HepG2 (cell line): ENCODE data around the gene FAM222A. TPM values are rescaled to one million over a fixed set of nuclear protein-coding genes. Genes with fewer than 3 reads are reported as not detected.

Experiments used
- ATAC-seq: fragments of 200-7000 bp; cut with Tn5 transposase; 3 replicates; pipeline ENCODE4 v1.9.1; 2020; ENCODE audit warnings: mild to moderate bottlenecking, moderate library complexity
- BruUV-seq: library from RNA; stranded (reverse); fragments of 400-500 nt; replicated peaks from 2 replicates; lab custom pipeline; 2021; lab: Mats Ljungman, UMichigan
- CTCF ChIA-PET: fragments of 300-600 bp; formaldehyde crosslinking; extraction: SDS; loops from one replicate; lab custom pipeline; 2021; ENCODE audit warnings: low total read pairs, inconsistent platforms, low intra/inter-chr PET ratio; lab: Yijun Ruan, JAX
- POLR2A ChIA-PET: fragments of 350-600 bp; sonication (Branson Sonifier 250); formaldehyde crosslinking; loops from one replicate; lab custom pipeline; 2020; ENCODE audit warnings: antibody characterized with exemption, inconsistent platforms; lab: Yijun Ruan, JAX
- DNase-seq: peaks from one replicate; pipeline ENCODE4 v3.0.0-alpha.2; 2015; ENCODE audit warnings: low spot score
- FAIRE-seq: peaks from 3 replicates; lab custom pipeline; 2011; peaks lifted over from hg19 to GRCh38; lab: Jason Lieb, UNC
- H2AFZ ChIP-seq: one replicate; pipeline ENCODE4 v1.6.1; 2011; ENCODE audit warnings: low read length, inconsistent platforms
- H3K27ac ChIP-seq: fragments of 300-600 bp; 3 replicates; pipeline ENCODE4 v1.8.0; 2011; ENCODE audit warnings: mixed run types, mild to moderate bottlenecking, mixed read lengths, low read length, inconsistent platforms; ENCODE audit not compliant: insufficient read depth; ENCODE audit errors: extremely low read length
- H3K27me3 ChIP-seq, 2 experiments: fragments of 200-600 bp in 1 of 2; 2 replicates in 1 of 2; 3 replicates in 1 of 2; pipeline versions ENCODE4 v1.6.0 to v1.8.0; 2011; ENCODE audit warnings: low read length in 2 of 2, mild to moderate bottlenecking in 2 of 2, moderate library complexity in 2 of 2, inconsistent platforms in 1 of 2; ENCODE audit not compliant: insufficient read depth in 2 of 2, control insufficient read depth in 1 of 2
- H3K36me3 ChIP-seq, 2 experiments: fragments of 200-600 bp in 1 of 2; replicated peaks in 1 of 2; 2 replicates in 1 of 2; 3 replicates in 1 of 2; pipeline versions ENCODE4 v1.5.1 to v1.8.0; 2011; ENCODE audit warnings: low read length in 2 of 2, inconsistent platforms in 1 of 2; ENCODE audit not compliant: insufficient read depth in 2 of 2, control insufficient read depth in 1 of 2
- H3K4me1 ChIP-seq: 2 replicates; pipeline ENCODE4 v1.5.1; 2012; ENCODE audit warnings: low read length, inconsistent platforms; ENCODE audit not compliant: insufficient read depth
- H3K4me2 ChIP-seq: 2 replicates; pipeline ENCODE4 v1.6.0; 2011; ENCODE audit warnings: low read depth, low read length, inconsistent platforms
- H3K4me3 ChIP-seq, 3 experiments: fragments of 200-600 bp in 1 of 3; sonication (generic), shearing (Covaris generic) in 1 of 3; replicated peaks in 1 of 3; 2 replicates each; pipeline ENCODE4 v1.5.1; 2011 to 2016; ENCODE audit warnings: low read length in 3 of 3, inconsistent platforms in 2 of 3, low read depth in 2 of 3, mild to moderate bottlenecking in 2 of 3, control low read depth in 1 of 3, mixed read lengths in 1 of 3; ENCODE audit not compliant: insufficient read depth in 1 of 3
- H3K79me2 ChIP-seq: one replicate; pipeline ENCODE4 v1.6.1; 2011; ENCODE audit warnings: low read length, inconsistent platforms; ENCODE audit not compliant: insufficient read depth
- H3K9ac ChIP-seq: 2 replicates; pipeline ENCODE4 v1.6.0; 2011; ENCODE audit warnings: mild to moderate bottlenecking, low read depth, low read length, inconsistent platforms; ENCODE audit not compliant: insufficient read depth
- H3K9me3 ChIP-seq: 2 replicates; pipeline ENCODE4 v1.5.1; 2012; ENCODE audit warnings: mild to moderate bottlenecking, low read length
- H4K20me1 ChIP-seq: 2 replicates; pipeline ENCODE4 v1.6.0; 2011; ENCODE audit warnings: inconsistent platforms, mild to moderate bottlenecking, low read length, moderate library complexity; ENCODE audit not compliant: insufficient read depth
- ADNP ChIP-seq: sonication (generic); formaldehyde crosslinking; IDR thresholded peaks from 2 replicates; pipeline ENCODE4 v1.4.0; 2020; ENCODE audit warnings: missing genetic modification reagents
- FOXC1 ChIP-seq: sonication (generic); formaldehyde crosslinking; IDR thresholded peaks from 2 replicates; pipeline ENCODE4 v1.8.0; 2022; ENCODE audit warnings: mild to moderate bottlenecking, missing genetic modification reagents, borderline replicate concordance
- KDM6A ChIP-seq: IDR thresholded peaks from 2 replicates; pipeline ENCODE4 v1.6.1; 2016; ENCODE audit warnings: low read depth
- TARDBP ChIP-seq: sonication (generic); formaldehyde crosslinking; IDR thresholded peaks from 2 replicates; pipeline ENCODE4 v1.8.0; 2022; ENCODE audit warnings: mild to moderate bottlenecking, missing genetic modification reagents
- ZFP1 ChIP-seq: IDR thresholded peaks from 2 replicates; pipeline ENCODE4 v1.6.1; 2016
- ZMYM3 ChIP-seq: sonication (generic); formaldehyde crosslinking; IDR thresholded peaks from 2 replicates; pipeline ENCODE4 v1.5.1; 2020; ENCODE audit warnings: mild to moderate bottlenecking, missing genetic modification reagents
- ZNF207 ChIP-seq: fragments of 450-650 bp; IDR thresholded peaks from 2 replicates; pipeline ENCODE4 v1.6.1; 2016; ENCODE audit warnings: antibody characterized with exemption, borderline replicate concordance
- ZNF3 ChIP-seq: IDR thresholded peaks from 2 replicates; pipeline ENCODE4 v1.7.0; 2017; ENCODE audit warnings: inconsistent platforms
- ZNF317 ChIP-seq: sonication (generic); formaldehyde crosslinking; IDR thresholded peaks from 2 replicates; pipeline ENCODE4 v1.5.0; 2020; ENCODE audit warnings: mild to moderate bottlenecking, missing genetic modification reagents
- ZNF543 ChIP-seq: sonication (generic); formaldehyde crosslinking; IDR thresholded peaks from 2 replicates; pipeline ENCODE4 v1.4.0; 2020; ENCODE audit warnings: mild to moderate bottlenecking, missing genetic modification reagents
- ZNF761 ChIP-seq: sonication (generic); formaldehyde crosslinking; conservative IDR thresholded peaks from 2 replicates; pipeline ENCODE4 v1.4.0; 2020; ENCODE audit warnings: mild to moderate bottlenecking, missing genetic modification reagents
- ZSCAN9 ChIP-seq: IDR thresholded peaks from 2 replicates; pipeline ENCODE4 v1.6.1; 2016; ENCODE audit warnings: borderline replicate concordance
- WGBS: methylation state at CpG from one replicate; pipeline ENCODE4 v1.1.6; 2017; ENCODE audit warnings: low lambda C conversion rate; 5-methylcytosine and 5-hydroxymethylcytosine counted together
- in situ Hi-C: cut with HindIII; loops from 2 replicates; pipeline ENCODE4 v1.10.0; 2017; ENCODE audit warnings: low pct_unique_long_range_greater_than_20kb; ENCODE audit not compliant: extremely low pct_ligation_motif_present
- intact Hi-C: fragments of 100-400 bp; cut with micrococcal nuclease; formaldehyde crosslinking; loops from one replicate; pipeline ENCODE4 v1.10.0; 2022; ENCODE audit not compliant: unreplicated experiment
- polyA plus RNA-seq, 8 experiments: library from polyadenylated mRNA; depleted of rRNA in 3 of 8; stranded (reverse) in 7 of 8; unstranded in 1 of 8; fragments of >200 nt; fragmentation: Illumina TruSeq in 4 of 8; extraction: Trizol in 4 of 8; gene quantifications; 2 replicates each; pipeline versions ENCODE4 v1.2.1 to v1.2.3, GENCODE V29; 2011 to 2016; ENCODE audit warnings: low read depth in 4 of 8, missing spikeins in 1 of 8, mixed read lengths in 1 of 8; ENCODE audit not compliant: insufficient read depth in 1 of 8
- total RNA-seq, 5 experiments: library from RNA; depleted of rRNA; stranded (reverse); fragments of >200 nt; fragmentation: Illumina TruSeq; extraction: Trizol; gene quantifications; 2 replicates each; pipeline ENCODE4 v1.2.3, GENCODE V29; 2016; ENCODE audit warnings: low read depth in 1 of 5
- TF ChIP-seq, protein P1 (sequence below): sonication (generic); formaldehyde crosslinking; IDR thresholded peaks from 2 replicates; pipeline ENCODE4 v1.5.0; 2020; ENCODE audit warnings: missing genetic modification reagents, mild to moderate bottlenecking, borderline replicate concordance
- TF ChIP-seq, protein P2 (sequence below): sonication (generic); formaldehyde crosslinking; conservative IDR thresholded peaks from 2 replicates; pipeline ENCODE4 v1.5.0; 2020; ENCODE audit warnings: missing genetic modification reagents
- TF ChIP-seq, protein P3 (sequence below): sonication (generic); formaldehyde crosslinking; IDR thresholded peaks from 2 replicates; pipeline ENCODE4 v1.4.0; 2020; ENCODE audit warnings: mild to moderate bottlenecking, missing genetic modification reagents
- TF ChIP-seq, protein P4 (sequence below), 2 experiments: sonication (generic) in 1 of 2; formaldehyde crosslinking in 1 of 2; IDR thresholded peaks; 2 replicates each; pipeline versions ENCODE4 v1.4.0 to v1.6.1; 2018 to 2020; ENCODE audit warnings: missing genetic modification reagents in 2 of 2, borderline replicate concordance in 1 of 2, low read depth in 1 of 2, mild to moderate bottlenecking in 1 of 2, missing biosample characterization in 1 of 2
- TF ChIP-seq, protein P5 (sequence below): sonication (generic); formaldehyde crosslinking; IDR thresholded peaks from 2 replicates; pipeline ENCODE4 v1.8.1; 2022; ENCODE audit warnings: mild to moderate bottlenecking, missing genetic modification reagents

Gene FAM222A
- total and polyA plus RNA-seq, 2 of the 13 experiments (the other 11 are each of a cell fraction or from before 2014, with no cell fraction given): 2.7 to 9.6 TPM

DNA sequence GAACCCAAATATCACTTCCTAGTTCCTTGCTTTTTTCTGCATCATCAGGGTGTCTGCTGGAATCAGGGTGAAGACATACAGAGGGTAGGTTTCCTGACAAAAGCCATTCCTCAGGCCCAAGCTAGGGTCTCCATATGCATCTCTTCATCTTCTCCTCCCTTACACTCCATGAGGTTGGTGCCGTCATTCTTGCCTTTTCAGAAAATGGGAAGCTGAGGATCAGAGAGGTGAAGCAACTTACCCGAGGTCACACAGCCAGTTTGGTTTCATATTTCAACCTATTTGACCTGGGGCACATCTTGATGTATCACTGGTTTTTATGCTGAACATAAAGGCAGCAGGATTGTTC lies 7.3 kb upstream of the FAM222A start:
- in situ Hi-C loops (no loop called here), intact Hi-C loops (no loop called here)
- H3K36me3 ChIP-seq: no peaks in the 10 kb centered on the region
- ATAC-seq: no peak
- H3K9me3 ChIP-seq: no peaks in the 10 kb centered on the region
- H4K20me1 ChIP-seq: no peaks in the 10 kb centered on the region
- H3K79me2 ChIP-seq: no peaks in the 10 kb centered on the region
- no peak for DNase-seq
- no peak for FAIRE-seq
- WGBS: 0% methylated on average over 2 of the region's 2 CpGs
- H3K4me3 ChIP-seq: peak overlapping the region in 1 of 3 experiments; percentile 61; a peak in 1 of 6 replicates
- H3K27ac ChIP-seq: peak overlapping the region; percentile 90
- H3K4me1 ChIP-seq: peaks cover 52% of the 10 kb centered on the region
- no peak overlapping the region for H2AFZ ChIP-seq
- ChIA-PET CTCF (no interaction called here), POLR2A (interaction anchor here (0.7 to 1.8 kb wide), 8 partner anchors 10 to 133 kb away, joined by 3 to 7 read pairs (median 4); partner anchors contain the start of genes MMAB and MVK)
- no peaks in the 10 kb centered on the region; a peak in 1 of 5 replicates for H3K27me3 ChIP-seq
- no TSS peak for BruUV-seq
- H3K4me2 ChIP-seq: peak overlapping the region; percentile 87
- H3K9ac ChIP-seq: peak overlapping the region; percentile 60
- TF ChIP-seq, protein P1, sequence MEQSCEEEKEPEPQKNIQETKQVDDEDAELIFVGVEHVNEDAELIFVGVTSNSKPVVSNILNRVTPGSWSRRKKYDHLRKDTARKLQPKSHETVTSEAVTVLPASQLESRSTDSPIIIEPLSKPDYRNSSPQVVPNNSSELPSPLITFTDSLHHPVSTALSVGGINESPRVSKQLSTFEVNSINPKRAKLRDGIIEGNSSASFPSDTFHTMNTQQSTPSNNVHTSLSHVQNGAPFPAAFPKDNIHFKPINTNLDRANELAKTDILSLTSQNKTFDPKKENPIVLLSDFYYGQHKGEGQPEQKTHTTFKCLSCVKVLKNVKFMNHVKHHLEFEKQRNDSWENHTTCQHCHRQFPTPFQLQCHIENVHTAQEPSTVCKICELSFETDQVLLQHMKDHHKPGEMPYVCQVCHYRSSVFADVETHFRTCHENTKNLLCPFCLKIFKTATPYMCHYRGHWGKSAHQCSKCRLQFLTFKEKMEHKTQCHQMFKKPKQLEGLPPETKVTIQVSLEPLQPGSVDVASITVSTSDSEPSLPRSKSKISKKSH (CRISPR knock-in tag): no peak
- TF ChIP-seq, protein P2, sequence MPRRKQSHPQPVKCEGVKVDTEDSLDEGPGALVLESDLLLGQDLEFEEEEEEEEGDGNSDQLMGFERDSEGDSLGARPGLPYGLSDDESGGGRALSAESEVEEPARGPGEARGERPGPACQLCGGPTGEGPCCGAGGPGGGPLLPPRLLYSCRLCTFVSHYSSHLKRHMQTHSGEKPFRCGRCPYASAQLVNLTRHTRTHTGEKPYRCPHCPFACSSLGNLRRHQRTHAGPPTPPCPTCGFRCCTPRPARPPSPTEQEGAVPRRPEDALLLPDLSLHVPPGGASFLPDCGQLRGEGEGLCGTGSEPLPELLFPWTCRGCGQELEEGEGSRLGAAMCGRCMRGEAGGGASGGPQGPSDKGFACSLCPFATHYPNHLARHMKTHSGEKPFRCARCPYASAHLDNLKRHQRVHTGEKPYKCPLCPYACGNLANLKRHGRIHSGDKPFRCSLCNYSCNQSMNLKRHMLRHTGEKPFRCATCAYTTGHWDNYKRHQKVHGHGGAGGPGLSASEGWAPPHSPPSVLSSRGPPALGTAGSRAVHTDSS: no peak
- 0 out of 2 replicates have a peak, but pooled peaks have one; percentile 17 for TF ChIP-seq ZNF207
- no peak for TF ChIP-seq ZSCAN9 (CRISPR knock-in tag)
- TF ChIP-seq ADNP (CRISPR knock-in tag): peak; percentile 86; the same call in 1 of the 2 replicates
- TF ChIP-seq, protein P3, sequence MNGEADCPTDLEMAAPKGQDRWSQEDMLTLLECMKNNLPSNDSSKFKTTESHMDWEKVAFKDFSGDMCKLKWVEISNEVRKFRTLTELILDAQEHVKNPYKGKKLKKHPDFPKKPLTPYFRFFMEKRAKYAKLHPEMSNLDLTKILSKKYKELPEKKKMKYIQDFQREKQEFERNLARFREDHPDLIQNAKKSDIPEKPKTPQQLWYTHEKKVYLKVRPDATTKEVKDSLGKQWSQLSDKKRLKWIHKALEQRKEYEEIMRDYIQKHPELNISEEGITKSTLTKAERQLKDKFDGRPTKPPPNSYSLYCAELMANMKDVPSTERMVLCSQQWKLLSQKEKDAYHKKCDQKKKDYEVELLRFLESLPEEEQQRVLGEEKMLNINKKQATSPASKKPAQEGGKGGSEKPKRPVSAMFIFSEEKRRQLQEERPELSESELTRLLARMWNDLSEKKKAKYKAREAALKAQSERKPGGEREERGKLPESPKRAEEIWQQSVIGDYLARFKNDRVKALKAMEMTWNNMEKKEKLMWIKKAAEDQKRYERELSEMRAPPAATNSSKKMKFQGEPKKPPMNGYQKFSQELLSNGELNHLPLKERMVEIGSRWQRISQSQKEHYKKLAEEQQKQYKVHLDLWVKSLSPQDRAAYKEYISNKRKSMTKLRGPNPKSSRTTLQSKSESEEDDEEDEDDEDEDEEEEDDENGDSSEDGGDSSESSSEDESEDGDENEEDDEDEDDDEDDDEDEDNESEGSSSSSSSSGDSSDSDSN (CRISPR knock-in tag): 0 out of 2 replicates have a peak, but pooled peaks have one; percentile 4
- TF ChIP-seq, protein P4, sequence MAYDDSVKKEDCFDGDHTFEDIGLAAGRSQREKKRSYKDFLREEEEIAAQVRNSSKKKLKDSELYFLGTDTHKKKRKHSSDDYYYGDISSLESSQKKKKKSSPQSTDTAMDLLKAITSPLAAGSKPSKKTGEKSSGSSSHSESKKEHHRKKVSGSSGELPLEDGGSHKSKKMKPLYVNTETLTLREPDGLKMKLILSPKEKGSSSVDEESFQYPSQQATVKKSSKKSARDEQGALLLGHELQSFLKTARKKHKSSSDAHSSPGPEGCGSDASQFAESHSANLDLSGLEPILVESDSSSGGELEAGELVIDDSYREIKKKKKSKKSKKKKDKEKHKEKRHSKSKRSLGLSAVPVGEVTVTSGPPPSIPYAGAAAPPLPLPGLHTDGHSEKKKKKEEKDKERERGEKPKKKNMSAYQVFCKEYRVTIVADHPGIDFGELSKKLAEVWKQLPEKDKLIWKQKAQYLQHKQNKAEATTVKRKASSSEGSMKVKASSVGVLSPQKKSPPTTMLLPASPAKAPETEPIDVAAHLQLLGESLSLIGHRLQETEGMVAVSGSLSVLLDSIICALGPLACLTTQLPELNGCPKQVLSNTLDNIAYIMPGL (CRISPR knock-in tag; IDR thresholded peaks at IDR 0.05; ENCODE audit: borderline replicate concordance in 1 of 2, low read depth in 1 of 2): no peak
- TF ChIP-seq KDM6A (CRISPR knock-in tag): no peak
- TF ChIP-seq ZNF761: 0 out of 2 replicates have a peak, but pooled peaks have one; percentile 20
- peak; percentile 8; the same call in 1 of the 2 replicates for TF ChIP-seq TARDBP
- no peak for TF ChIP-seq ZNF317 (CRISPR knock-in tag)
- TF ChIP-seq, protein P5, sequence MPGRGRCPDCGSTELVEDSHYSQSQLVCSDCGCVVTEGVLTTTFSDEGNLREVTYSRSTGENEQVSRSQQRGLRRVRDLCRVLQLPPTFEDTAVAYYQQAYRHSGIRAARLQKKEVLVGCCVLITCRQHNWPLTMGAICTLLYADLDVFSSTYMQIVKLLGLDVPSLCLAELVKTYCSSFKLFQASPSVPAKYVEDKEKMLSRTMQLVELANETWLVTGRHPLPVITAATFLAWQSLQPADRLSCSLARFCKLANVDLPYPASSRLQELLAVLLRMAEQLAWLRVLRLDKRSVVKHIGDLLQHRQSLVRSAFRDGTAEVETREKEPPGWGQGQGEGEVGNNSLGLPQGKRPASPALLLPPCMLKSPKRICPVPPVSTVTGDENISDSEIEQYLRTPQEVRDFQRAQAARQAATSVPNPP (CRISPR knock-in tag): no peak
- peak; percentile 24; the same call in 1 of the 2 replicates for TF ChIP-seq ZNF543 (CRISPR knock-in tag)
- TF ChIP-seq ZMYM3: peak; percentile 98
- 0 out of 2 replicates have a peak, but pooled peaks have one; percentile 11 for TF ChIP-seq ZFP1 (CRISPR knock-in tag)
- no peak for TF ChIP-seq FOXC1 (CRISPR knock-in tag)
- 0 out of 2 replicates have a peak, but pooled peaks have one; percentile 46 for TF ChIP-seq ZNF3 (CRISPR knock-in tag)
